Fibroblast of skin of right biceps (primary cell): ENCODE measurements around the gene XKR7.

ENCODE experiments used
- DNase-seq: peaks from one replicate; pipeline ENCODE4 v3.0.0-alpha.2; 2013

Gene XKR7

GRCh38 chr20:31981784-31982183 lies 13.8 kb downstream of the XKR7 start:
- DNase-seq: no peak

- no peak for DNase-seq
Measured at GRCh38 chr20:31984981-31985471, 17.1 kb downstream of the XKR7 start.

GRCh38 chr20:31987744-31988143 lies 19.8 kb downstream of the XKR7 start:
- DNase-seq: peak; percentile 6

DNA sequence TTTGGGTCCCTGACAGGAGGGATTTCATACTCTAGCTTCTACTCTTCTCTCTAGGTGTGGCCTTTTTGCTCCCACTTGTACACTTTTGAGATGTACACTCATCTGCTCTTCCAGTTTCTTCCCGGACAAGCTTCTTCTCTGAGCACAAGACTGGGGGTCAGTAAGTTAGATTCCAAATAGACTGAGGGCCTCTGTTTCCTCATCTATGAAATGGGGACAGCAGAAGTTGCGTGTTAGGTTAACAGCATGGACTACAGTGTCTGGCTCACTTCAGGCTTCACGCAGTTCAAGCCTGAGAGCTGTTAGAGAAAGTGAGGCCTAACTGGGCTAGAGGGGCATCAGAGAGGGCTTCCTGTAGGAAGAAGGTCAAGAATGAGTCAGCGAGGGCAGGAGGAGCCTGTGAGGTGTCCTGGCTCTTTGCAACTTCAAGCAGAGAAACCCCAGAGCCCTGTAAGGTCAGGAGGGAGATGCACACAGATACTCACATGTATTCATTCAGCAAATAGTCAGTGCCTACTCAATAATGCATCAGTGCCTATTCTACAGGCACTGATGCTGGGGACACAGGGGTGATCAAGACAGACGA lies 20.6 kb downstream of the XKR7 start:
- no peak for DNase-seq

DNA sequence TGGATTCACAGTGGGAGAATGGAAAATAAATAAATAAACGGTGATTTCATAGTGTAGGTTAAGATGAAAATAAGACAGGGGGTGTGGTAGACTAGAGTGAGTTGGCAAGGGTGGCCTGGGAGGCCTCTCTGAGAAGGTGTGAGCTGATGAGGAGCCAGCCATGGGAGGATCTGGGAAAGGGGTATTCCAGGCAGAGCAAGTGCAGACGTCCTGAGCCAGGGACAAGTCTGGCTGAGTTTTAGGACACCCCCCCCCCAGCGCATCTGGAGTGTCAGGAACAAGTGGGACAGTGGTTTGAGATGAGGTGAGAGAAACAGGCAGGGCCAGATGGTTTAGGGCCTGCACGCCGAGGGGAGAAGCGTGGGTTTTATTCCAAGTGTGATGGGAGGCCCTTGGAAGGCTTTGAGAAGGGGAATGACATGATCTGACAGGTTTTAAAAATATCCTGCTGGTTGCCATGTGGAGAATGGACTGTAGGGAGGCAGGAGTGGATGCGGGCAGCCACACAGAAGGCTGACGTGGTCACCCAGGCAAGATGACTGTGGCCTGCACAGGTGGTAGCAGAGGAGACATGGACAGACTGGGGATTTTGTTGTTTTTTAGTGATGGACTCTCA lies 21.2 kb downstream of the XKR7 start:
- no peak for DNase-seq

- DNase-seq: no peak
Measured at GRCh38 chr20:31990641-31991338, 22.8 kb downstream of the XKR7 start.

DNA sequence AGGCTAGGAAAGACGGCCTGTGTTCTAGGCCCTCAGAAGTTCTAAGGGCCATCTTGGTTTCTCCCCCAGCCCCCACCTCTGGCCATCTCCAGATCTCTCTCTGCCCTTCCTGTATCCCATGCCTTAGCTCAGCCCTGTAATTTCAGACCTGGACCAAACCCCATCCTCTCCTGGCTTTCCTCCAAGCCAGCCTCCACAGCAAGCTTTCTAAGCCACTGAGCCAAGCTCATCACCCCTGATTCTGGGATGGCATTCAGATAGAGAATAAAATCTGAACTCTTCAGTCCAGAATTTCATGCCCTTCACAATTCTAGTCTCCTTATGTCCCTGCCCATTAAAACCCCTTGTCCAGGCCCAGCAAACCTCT lies 23.4 kb downstream of the XKR7 start:
- DNase-seq: no peak

DNA sequence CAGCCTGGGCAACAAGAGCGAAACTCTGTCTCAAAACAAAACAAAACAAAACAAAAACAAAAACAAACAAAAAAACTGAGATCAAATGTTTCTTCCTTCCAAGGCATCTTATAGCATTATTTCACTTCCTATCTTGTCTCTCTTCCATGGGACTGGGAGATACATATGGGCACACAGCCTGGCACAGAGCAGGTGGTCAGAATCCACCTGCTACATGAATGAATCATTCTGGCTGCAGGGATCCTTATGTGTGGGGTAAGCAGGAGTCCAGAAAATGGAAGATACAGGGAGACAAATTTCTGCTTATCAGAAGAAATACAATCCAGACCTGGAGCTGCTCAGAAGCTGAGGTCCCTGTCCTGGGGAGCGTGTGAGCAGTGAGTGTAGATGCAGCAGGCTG lies 24.1 kb downstream of the XKR7 start:
- no peak for DNase-seq

DNA sequence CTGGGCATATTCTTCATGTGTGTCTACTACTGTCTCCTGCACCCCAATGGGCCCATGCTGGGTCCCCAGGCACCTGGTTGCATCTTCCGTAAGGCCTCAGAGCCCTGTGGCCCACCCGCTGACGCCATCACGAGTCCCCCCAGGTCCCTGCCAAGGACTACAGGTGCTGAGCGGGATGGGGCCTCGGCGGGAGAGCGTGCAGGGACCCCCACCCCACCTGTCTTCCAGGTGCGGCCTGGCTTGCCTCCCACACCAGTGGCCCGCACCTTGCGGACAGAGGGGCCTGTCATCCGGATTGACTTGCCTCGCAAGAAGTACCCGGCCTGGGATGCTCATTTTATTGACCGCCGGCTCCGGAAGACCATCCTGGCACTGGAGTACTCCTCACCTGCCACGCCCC lies 29.0 kb downstream of the XKR7 start:
- DNase-seq: no peak

- DNase-seq: no peak
Measured at GRCh38 chr20:31998246-31998645, 30.3 kb downstream of the XKR7 start.

GRCh38 chr20:32003325-32003724 lies 35.4 kb downstream of the XKR7 start:
- no peak for DNase-seq

- DNase-seq: no peak
Measured at GRCh38 chr20:32004963-32005362, 37.0 kb downstream of the XKR7 start.

- no peak for DNase-seq
Measured at GRCh38 chr20:32006053-32006452, 38.1 kb downstream of the XKR7 start.

DNA sequence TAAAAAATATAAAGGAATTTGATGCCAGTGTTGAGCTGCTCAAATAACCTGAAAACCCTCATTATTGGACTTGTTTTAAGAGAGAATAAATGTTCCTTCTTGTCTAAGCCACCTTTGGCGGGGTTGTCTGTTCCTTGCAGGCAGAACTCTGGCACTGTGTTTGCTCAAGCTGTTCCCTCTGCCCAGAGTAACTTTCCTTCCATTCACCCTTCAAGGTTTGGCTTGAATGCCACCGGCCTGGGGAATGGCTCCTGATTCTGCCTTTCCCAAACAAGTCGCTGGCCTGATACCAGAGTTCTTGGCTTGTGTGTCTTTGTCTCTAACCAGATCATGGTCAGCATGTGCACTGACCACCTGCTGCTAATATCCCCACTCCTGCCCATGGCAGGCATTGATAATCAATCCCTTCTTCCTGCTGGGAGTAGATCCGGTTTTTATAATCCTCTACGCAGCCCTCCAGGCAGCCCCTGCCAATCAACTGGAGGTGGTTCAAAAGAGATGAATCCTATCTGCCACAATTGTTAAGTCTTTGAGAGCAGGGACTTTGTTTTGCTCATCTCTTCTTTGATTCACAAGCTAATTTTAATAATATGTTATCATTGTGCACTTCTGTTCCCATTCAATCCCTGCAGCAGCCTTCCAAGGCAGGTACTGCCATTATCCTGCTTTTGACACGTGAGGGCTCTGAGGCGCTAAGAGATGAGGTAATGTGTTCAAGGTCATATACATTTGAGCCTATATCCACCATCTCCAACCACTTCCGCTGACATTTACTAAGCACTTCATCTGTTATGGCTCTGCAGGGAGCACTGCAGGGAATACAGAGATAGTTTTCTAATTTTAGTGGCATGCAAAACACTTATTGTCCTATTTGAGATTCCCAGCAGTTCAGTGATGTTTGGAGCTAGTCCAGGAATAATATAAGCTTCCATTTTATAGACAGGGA lies 39.2 kb downstream of the XKR7 start:
- no peak for DNase-seq

DNA sequence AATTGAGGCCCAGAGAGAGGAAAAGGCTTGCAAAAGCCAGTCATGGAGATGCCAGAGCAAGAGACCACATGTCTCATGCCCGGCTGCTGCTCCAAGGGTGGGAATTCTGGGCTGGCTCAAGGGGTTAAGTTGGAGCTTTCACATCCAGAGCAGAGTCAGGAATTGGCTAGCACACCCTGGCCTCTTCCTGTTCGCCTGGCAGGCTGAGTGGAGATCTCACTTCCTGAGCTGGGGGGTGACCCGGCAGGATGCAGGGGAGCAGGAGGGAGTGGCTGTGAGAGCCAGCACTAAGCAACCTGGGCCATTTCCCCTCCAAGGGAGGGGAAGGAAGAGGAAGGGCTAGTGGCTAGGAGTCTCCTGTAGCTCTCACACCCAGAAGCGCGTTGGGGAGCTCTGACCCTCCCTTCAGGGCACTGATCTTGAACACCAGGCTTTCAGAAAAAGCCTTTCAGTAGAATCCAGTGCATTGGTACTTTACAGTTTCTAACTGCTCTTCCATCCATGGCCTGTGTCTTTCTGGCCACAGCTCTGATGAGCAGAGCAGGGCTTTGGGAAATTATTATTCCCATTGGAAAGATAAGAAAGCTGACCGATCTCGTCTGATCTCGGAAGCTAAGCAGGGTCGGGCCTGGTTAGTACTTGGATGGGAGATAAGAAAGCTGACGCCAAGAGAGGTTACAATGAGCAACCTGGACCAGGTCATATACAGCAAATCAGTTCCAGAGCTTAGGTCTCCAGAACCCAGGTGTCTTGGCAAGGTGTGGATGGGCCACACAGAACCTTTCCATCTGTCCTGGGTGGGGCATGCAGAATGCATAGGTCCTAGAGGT lies 40.1 kb downstream of the XKR7 start:
- DNase-seq: no peak

- no peak for DNase-seq
Measured at GRCh38 chr20:32009564-32009963, 41.6 kb downstream of the XKR7 start.

DNA sequence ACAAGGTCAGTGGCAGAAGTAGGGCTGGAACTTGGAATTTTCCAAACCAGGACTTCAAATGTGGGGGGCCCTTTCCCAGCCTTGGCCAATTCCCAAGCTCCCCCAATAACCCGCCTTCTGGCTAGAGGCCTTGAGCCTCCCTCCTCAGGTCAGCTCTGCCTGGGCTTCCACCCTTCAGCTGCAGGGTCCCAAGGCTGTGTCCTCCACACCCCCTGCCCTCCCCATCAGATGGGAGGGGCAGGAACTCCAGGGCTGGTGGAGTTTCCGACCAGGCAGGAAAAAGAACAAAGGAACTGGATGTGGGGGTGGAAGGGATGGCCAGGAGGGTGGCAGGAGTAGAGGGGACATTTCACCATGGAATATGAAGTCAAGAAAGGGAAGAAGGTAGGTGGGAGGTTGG lies 42.1 kb downstream of the XKR7 start, which contains the start of gene CCM2L:
TSS of gene CCM2L (plus strand) at position 338 of the 400 bp plus-strand sequence. CDS start at position 355, 17 bp downstream.
- DNase-seq: no peak

- DNase-seq: no peak
Measured at GRCh38 chr20:32010666-32011065, 42.7 kb downstream of the XKR7 start.

DNA sequence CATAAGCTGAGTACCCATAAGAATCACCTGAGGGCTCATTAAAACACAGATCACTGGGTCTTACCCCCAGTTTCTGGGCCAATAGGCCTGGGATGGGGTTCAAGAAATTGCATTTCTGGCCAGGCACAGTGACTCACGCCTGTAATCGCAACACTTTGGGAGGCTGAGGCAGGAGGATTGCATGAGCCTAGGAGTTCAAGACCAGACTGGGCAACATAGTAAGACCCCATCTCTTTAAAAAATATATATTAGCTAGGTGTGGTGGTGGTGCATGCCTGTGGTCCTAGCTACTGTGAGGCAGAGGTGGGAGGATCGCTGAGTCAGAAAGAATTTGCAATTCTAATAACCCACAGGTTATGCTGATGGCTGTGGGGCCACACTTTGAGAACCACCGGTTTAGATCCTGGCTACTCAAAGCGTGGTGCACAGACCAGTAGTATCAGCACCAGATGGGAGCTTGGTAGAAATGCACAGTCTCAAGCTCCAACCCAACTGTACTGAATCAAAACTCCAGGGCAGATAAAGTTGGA lies 44.3 kb downstream of the XKR7 start:
- no peak for DNase-seq

GRCh38 chr20:32013326-32013725 lies 45.4 kb downstream of the XKR7 start:
- no peak for DNase-seq

GRCh38 chr20:32017711-32018251 lies 49.8 kb downstream of the XKR7 start:
- no peak for DNase-seq
